ENCODE data around the gene PLEKHA7.

- TF ChIP-seq TAF1 (IDR thresholded peaks at IDR 0.05; ENCODE audit: low read depth, low read length) (no peak), POLR2A (IDR thresholded peaks at IDR 0.05; ENCODE audit: low read depth, low read length) (no peak), SPI1 (IDR thresholded peaks at IDR 0.05; ENCODE audit: low read depth, low read length) (no peak), POLR2AphosphoS5 (IDR thresholded peaks at IDR 0.05; ENCODE audit: low read depth, low read length) (no peak), POU2F2 (IDR thresholded peaks at IDR 0.05; ENCODE audit: low read depth, low read length) (no peak), PAX5 (IDR thresholded peaks at IDR 0.05; ENCODE audit: insufficient read depth, low read length, severe bottlenecking) (no peak)
These were observed 207.4 kb downstream of the PLEKHA7 start for GRCh38 chr11:16806791-16807190.

All from GM12891 (cell line).